Lower lobe of right lung (tissue), 2 donors: ENCODE measurements around the gene RWDD4. TPM values are rescaled to one million over a fixed set of nuclear protein-coding genes. Genes with fewer than 3 reads are reported as not detected.

Source experiments
- ATAC-seq, 2 donors: fragments of 200-7000 bp; cut with Tn5 transposase; one replicate each; pipeline ENCODE4 v1.9.1; 2020 to 2022; ENCODE audit warnings: mild to moderate bottlenecking in 2 of 2, moderate library complexity in 2 of 2
- DNase-seq: peaks from one replicate; pipeline ENCODE4 v3.0.0-alpha.2; 2020
- H3K27ac ChIP-seq: fragments of 200-600 bp; one replicate; pipeline ENCODE4 v1.8.0; 2022
- H3K27me3 ChIP-seq: fragments of 200-600 bp; one replicate; pipeline ENCODE4 v1.8.0; 2022; ENCODE audit warnings: low read depth
- H3K36me3 ChIP-seq: fragments of 200-600 bp; one replicate; pipeline ENCODE4 v1.8.0; 2022; ENCODE audit warnings: mild to moderate bottlenecking
- H3K4me1 ChIP-seq: fragments of 200-600 bp; one replicate; pipeline ENCODE4 v1.8.0; 2022
- H3K4me3 ChIP-seq: fragments of 200-600 bp; one replicate; pipeline ENCODE4 v1.8.0; 2022; ENCODE audit warnings: mild to moderate bottlenecking
- H3K9me3 ChIP-seq: fragments of 200-600 bp; one replicate; pipeline ENCODE4 v1.8.0; 2022
- CTCF ChIP-seq: fragments of 200-600 bp; IDR thresholded peaks from one replicate; pipeline ENCODE4 v1.8.0; 2022; ENCODE audit warnings: antibody characterized with exemption, mild to moderate bottlenecking
- intact Hi-C: fragments of 100-400 bp; cut with DNase I; formaldehyde crosslinking; loops from one replicate; pipeline ENCODE4 v1.11.0; 2022
- total RNA-seq: library from RNA; stranded (reverse); fragmentation: NEBNext Ultra II Directional; extraction: Animal tissue kit (Norgen Biotek cat#: 25700); gene quantifications from one replicate; pipeline ENCODE4 v1.2.1, GENCODE V29; 2021
- donor health status: DM: no; HTN: yes; CAD: no; lungs with severe emphysema.

The RWDD4 gene
- total RNA-seq, 1 donor from 2014 or later, result 16.2 TPM

DNA sequence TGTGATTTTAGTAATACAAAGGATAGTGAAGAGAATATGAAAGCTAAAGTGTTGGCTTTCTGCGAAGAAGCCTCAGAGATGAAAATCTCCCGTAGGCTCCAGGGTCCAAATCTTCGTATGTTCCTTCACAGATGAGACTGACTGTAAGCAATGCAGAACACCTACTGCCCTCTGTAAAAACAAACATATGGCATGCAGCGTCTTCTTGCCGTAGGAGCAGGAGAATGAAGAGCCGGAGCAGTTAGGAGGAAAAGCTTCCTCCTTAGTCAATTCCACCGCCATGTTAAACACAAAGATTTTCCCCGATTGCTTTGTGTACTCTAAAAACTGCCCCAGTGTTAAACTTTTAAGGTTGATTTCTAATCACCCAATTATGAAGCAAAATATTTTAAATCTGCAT, 22.5 kb downstream of the RWDD4 start:
- Histone ChIP-seq H3K27ac (peak overlapping the region; percentile 59), H3K4me3 (peak overlapping the region; percentile 14)

DNA sequence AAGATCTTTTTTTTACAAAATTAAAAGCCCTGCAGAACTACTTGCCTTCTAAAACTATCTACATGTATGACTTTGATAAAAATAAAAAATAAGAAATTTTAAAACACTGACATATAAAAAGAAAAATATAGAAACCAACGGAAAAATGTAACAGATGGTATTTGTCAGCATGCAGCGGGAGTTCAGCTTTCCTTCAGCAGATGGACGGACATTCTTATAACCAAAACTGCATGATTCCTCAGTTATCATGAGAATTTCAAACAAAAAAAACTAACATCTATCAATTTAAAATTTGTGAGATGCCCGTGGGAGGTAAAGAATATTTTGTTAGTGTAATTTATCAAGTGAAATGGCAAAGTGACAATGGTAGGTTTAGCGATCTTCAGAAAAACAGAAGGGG, 23.2 kb downstream of the RWDD4 start:
- ATAC-seq (no peak), DNase-seq (no peak)
- Histone ChIP-seq H3K27ac (no peak overlapping the region), H3K27me3 (no peaks in the 10 kb centered on the region), H3K9me3 (no peaks in the 10 kb centered on the region), H3K36me3 (no peaks in the 10 kb centered on the region), H3K4me1 (no peaks in the 10 kb centered on the region), H3K4me3 (no peak overlapping the region)
- no peak for TF ChIP-seq CTCF
- intact Hi-C loops, result no loop called here

More for the DNA sequence above, 22.5 kb downstream of the RWDD4 start:
- intact Hi-C loops, result no loop called here
- Histone ChIP-seq H3K9me3 (no peaks in the 10 kb centered on the region), H3K36me3 (peaks cover 4% of the 10 kb centered on the region), H3K27me3 (no peaks in the 10 kb centered on the region), H3K4me1 (no peaks in the 10 kb centered on the region)
- ATAC-seq (peak; percentile 51 to 84), DNase-seq (no peak)
- TF ChIP-seq CTCF, result no peak

DNA sequence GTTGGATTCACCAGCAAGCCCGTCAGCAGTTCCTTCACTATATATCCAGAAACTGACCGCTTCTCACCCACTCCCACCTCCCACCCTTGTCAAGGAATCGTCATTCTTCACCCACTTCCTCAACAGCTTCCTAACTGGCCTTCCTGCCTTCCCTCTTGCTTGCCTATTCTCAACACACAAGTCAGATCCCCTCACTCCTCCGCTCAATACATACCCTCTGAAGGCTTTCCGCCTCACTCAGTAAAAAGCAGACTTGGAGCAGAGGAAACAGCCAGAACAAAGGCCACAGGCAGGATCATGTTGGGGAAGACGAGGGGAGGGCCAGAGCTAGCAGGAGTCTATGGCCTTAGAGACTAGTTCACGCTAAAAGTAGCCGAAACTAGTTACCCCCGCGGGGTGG, 23.7 kb downstream of the RWDD4 start:
- TF ChIP-seq CTCF, result no peak
- Histone ChIP-seq H3K27ac (no peak overlapping the region), H3K36me3 (no peaks in the 10 kb centered on the region), H3K4me3 (no peak overlapping the region), H3K27me3 (no peaks in the 10 kb centered on the region), H3K4me1 (no peaks in the 10 kb centered on the region), H3K9me3 (no peaks in the 10 kb centered on the region)
- no peak for DNase-seq
- no peak for ATAC-seq
- intact Hi-C loops, result no loop called here

GRCh38 chr4:183633476-183634400, 25.2 kb downstream of the RWDD4 start:
- ATAC-seq (no peak), DNase-seq (no peak)
- H3K27ac ChIP-seq, result no peak overlapping the region
- no peaks in the 10 kb centered on the region for H3K27me3 ChIP-seq
- H3K36me3 ChIP-seq, result no peaks in the 10 kb centered on the region
- no peaks in the 10 kb centered on the region for H3K9me3 ChIP-seq
- no peak for TF ChIP-seq CTCF
- H3K4me3 ChIP-seq, result no peak overlapping the region
- no peaks in the 10 kb centered on the region for H3K4me1 ChIP-seq
- intact Hi-C loops, result no loop called here

GRCh38 chr4:183632689-183633088, 26.3 kb downstream of the RWDD4 start:
- ATAC-seq (no peak), DNase-seq (no peak)
- intact Hi-C loops, result no loop called here
- no peaks in the 10 kb centered on the region for H3K9me3 ChIP-seq
- H3K36me3 ChIP-seq, result no peaks in the 10 kb centered on the region
- no peak overlapping the region for H3K4me3 ChIP-seq
- no peak for TF ChIP-seq CTCF
- no peaks in the 10 kb centered on the region for H3K4me1 ChIP-seq
- no peaks in the 10 kb centered on the region for H3K27me3 ChIP-seq
- no peak overlapping the region for H3K27ac ChIP-seq
